MM.1S (cell line): ENCODE results near the gene TNIK.

ENCODE experiments used
- DNase-seq: peaks from one replicate; pipeline ENCODE4 v3.0.0-alpha.2; 2015
- H2AFZ ChIP-seq: fragments of 300-600 bp; sonication (generic); 2 replicates; pipeline ENCODE4 v1.6.0; 2016; ENCODE audit warnings: antibody characterized with exemption, low read length
- H3F3A ChIP-seq: fragments of 300-600 bp; sonication (generic); 2 replicates; pipeline ENCODE4 v1.6.1; 2016; ENCODE audit warnings: mild to moderate bottlenecking, antibody characterized with exemption, low read length, moderate library complexity, mixed read lengths; ENCODE audit not compliant: insufficient read depth
- H3K27ac ChIP-seq: fragments of 300-600 bp; sonication (generic); 2 replicates; pipeline ENCODE4 v1.5.1; 2016; ENCODE audit warnings: mild to moderate bottlenecking, low read length
- H3K27me3 ChIP-seq: fragments of 300-600 bp; sonication (generic); replicated peaks from 2 replicates; pipeline ENCODE4 v1.6.0; 2016; ENCODE audit warnings: low read length; ENCODE audit not compliant: insufficient read depth
- H3K36me3 ChIP-seq: fragments of 300-600 bp; sonication (generic); replicated peaks from 2 replicates; pipeline ENCODE4 v1.6.1; 2016; ENCODE audit warnings: mild to moderate bottlenecking, low read length, mixed read lengths; ENCODE audit not compliant: insufficient read depth
- H3K4me1 ChIP-seq: fragments of 300-600 bp; sonication (generic); 2 replicates; pipeline ENCODE4 v1.6.1; 2016; ENCODE audit warnings: low read length, mixed read lengths
- H3K4me2 ChIP-seq: fragments of 300-600 bp; sonication (generic); 2 replicates; pipeline ENCODE4 v1.6.0; 2016; ENCODE audit warnings: low read depth, low read length
- H3K4me3 ChIP-seq: fragments of 300-600 bp; sonication (generic); 2 replicates; pipeline ENCODE4 v1.5.1; 2016; ENCODE audit warnings: low read length, mixed read lengths
- H3K79me2 ChIP-seq: fragments of 300-600 bp; sonication (generic); 2 replicates; pipeline ENCODE4 v1.6.1; 2016; ENCODE audit warnings: mixed run types, low read length, mixed read lengths
- H3K9ac ChIP-seq: fragments of 300-600 bp; sonication (generic); 2 replicates; pipeline ENCODE4 v1.6.1; 2016; ENCODE audit warnings: low read length, mixed read lengths
- H3K9me2 ChIP-seq: fragments of 300-600 bp; sonication (generic); replicated peaks from 2 replicates; pipeline ENCODE4 v1.6.1; 2016; ENCODE audit warnings: mild to moderate bottlenecking, low read length, mixed read lengths; ENCODE audit not compliant: insufficient read depth
- H3K9me3 ChIP-seq: fragments of 300-600 bp; sonication (generic); replicated peaks from 2 replicates; pipeline ENCODE4 v1.6.1; 2016; ENCODE audit warnings: mild to moderate bottlenecking, low read length, mixed read lengths; ENCODE audit not compliant: insufficient read depth
- H4K20me1 ChIP-seq: fragments of 300-600 bp; sonication (generic); 2 replicates; pipeline ENCODE4 v1.6.1; 2016; ENCODE audit warnings: mild to moderate bottlenecking, low read length, moderate library complexity, mixed read lengths; ENCODE audit not compliant: insufficient read depth
- CTCF ChIP-seq: fragments of 300-600 bp; sonication (generic); IDR thresholded peaks from 2 replicates; pipeline ENCODE4 v1.5.1; 2016; ENCODE audit warnings: antibody characterized with exemption, low read length, mixed read lengths
- EZH2 ChIP-seq: fragments of 300-600 bp; sonication (generic); optimal IDR thresholded peaks from 2 replicates; pipeline ENCODE3; 2017; ENCODE audit warnings: low read depth, mild to moderate bottlenecking, antibody characterized with exemption, low read length, mixed read lengths
- EZH2phosphoT487 ChIP-seq: fragments of 300-600 bp; sonication (generic); IDR thresholded peaks from 2 replicates; pipeline ENCODE4 v1.6.1; 2018; ENCODE audit warnings: antibody characterized with exemption, low read length

TNIK gene

GRCh38 chr3:171044835-171045793 lies 415.1 kb downstream of the TNIK start:
- Histone ChIP-seq H3K27ac (no peak overlapping the region), H2AFZ (no peak overlapping the region), H3F3A (no peaks in the 10 kb centered on the region), H3K4me1 (no peaks in the 10 kb centered on the region), H3K4me3 (no peak overlapping the region), H3K9me3 (no peaks in the 10 kb centered on the region), H3K4me2 (no peak overlapping the region), H3K9ac (no peak overlapping the region), H3K27me3 (no peaks in the 10 kb centered on the region), H3K79me2 (no peaks in the 10 kb centered on the region), H3K36me3 (no peaks in the 10 kb centered on the region), H3K9me2 (no peaks in the 10 kb centered on the region), H4K20me1 (no peaks in the 10 kb centered on the region)
- no peak for DNase-seq
- no peak for TF ChIP-seq EZH2
- no peak for TF ChIP-seq EZH2phosphoT487
- TF ChIP-seq CTCF: no peak

GRCh38 chr3:171044384-171044783 lies 415.8 kb downstream of the TNIK start:
- Histone ChIP-seq H3K36me3 (no peaks in the 10 kb centered on the region), H3K4me3 (no peak overlapping the region), H3F3A (no peaks in the 10 kb centered on the region), H3K27ac (no peak overlapping the region), H4K20me1 (no peaks in the 10 kb centered on the region), H3K9me2 (no peaks in the 10 kb centered on the region), H3K9me3 (no peaks in the 10 kb centered on the region), H3K4me1 (no peaks in the 10 kb centered on the region), H3K4me2 (no peak overlapping the region), H3K27me3 (no peaks in the 10 kb centered on the region), H3K79me2 (no peaks in the 10 kb centered on the region), H3K9ac (no peak overlapping the region), H2AFZ (no peak overlapping the region)
- TF ChIP-seq EZH2phosphoT487 (no peak), EZH2 (no peak), CTCF (no peak)
- no peak for DNase-seq

GRCh38 chr3:171039674-171040073 lies 420.5 kb downstream of the TNIK start:
- H3K4me1 ChIP-seq: no peaks in the 10 kb centered on the region
- no peak overlapping the region for H3K4me3 ChIP-seq
- no peak overlapping the region for H2AFZ ChIP-seq
- no peaks in the 10 kb centered on the region for H3K9me2 ChIP-seq
- H3K36me3 ChIP-seq: no peaks in the 10 kb centered on the region
- H3K9ac ChIP-seq: no peak overlapping the region
- no peak for DNase-seq
- H3K4me2 ChIP-seq: no peak overlapping the region
- H3K79me2 ChIP-seq: no peaks in the 10 kb centered on the region
- no peaks in the 10 kb centered on the region for H3K9me3 ChIP-seq
- no peak overlapping the region for H3K27ac ChIP-seq
- TF ChIP-seq CTCF: no peak
- no peak for TF ChIP-seq EZH2
- TF ChIP-seq EZH2phosphoT487: no peak
- H4K20me1 ChIP-seq: no peaks in the 10 kb centered on the region
- no peaks in the 10 kb centered on the region for H3F3A ChIP-seq
- H3K27me3 ChIP-seq: no peaks in the 10 kb centered on the region
